ENCODE results near the gene IGSF21. TPM values are rescaled to one million over a fixed set of nuclear protein-coding genes. Genes with fewer than 3 reads are reported as not detected.
A peak's percentile ranks its signal among the peaks of the same experiment; 100 is the strongest.
"Not testable (repeated sequence)": the region's sequence is repeated elsewhere in the genome, so short reads cannot be mapped to it uniquely, and the experiment has no call there.

IGSF21 gene
- total and polyA plus RNA-seq, 2 experiments from 2014 or later, result not detected

DNA sequence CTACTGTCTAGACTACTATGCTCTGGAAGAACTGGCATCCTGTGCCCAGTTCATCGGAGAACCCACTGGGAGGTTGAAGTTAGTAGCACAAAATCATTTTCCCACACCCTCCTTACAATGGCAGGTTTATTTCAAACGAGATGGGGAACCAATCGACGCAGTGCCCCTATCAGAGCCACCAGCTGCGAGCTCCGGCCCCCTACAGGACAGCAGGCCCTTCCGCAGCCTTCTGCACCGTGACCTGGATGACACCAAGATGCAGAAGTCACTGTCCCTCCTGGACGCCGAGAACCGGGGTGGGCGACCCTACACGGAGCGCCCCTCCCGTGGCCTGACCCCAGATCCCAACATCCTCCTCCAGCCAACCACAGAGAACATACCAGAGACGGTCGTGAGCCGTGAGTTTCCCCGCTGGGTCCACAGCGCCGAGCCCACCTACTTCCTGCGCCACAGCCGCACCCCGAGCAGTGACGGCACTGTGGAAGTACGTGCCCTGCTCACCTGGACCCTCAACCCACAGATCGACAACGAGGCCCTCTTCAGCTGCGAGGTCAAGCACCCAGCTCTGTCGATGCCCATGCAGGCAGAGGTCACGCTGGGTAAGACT lies 257.6 kb downstream of the IGSF21 start:
- no peak overlapping the region for H2AFZ ChIP-seq
- 92% methylated on average over 29 of the region's 31 CpGs for WGBS (ENCODE audit: low lambda C conversion rate, missing lambda C conversion rate)
- H3K4me1 ChIP-seq (ENCODE audit: insufficient read depth), result no peaks in the 10 kb centered on the region
- no peaks in the 10 kb centered on the region for H3K27me3 ChIP-seq
- no peak overlapping the region for H3K4me2 ChIP-seq
- no peaks in the 10 kb centered on the region for H4K20me1 ChIP-seq (ENCODE audit: insufficient read depth, poor library complexity, severe bottlenecking)
- H3K27ac ChIP-seq, result no peak overlapping the region
- H3K36me3 ChIP-seq (replicated peaks; ENCODE audit: insufficient read depth, low read depth), result no peaks in the 10 kb centered on the region
- no peaks in the 10 kb centered on the region for H3K9me3 ChIP-seq (ENCODE audit: low read depth)
- H3K4me3 ChIP-seq, result no peak overlapping the region
- no peak for DNase-seq (ENCODE audit: low spot score)
- TF ChIP-seq EZH2phosphoT487 (IDR thresholded peaks at IDR 0.05; ENCODE audit: low read depth, severe bottlenecking, unreplicated experiment) (no peak), EZH2 (IDR thresholded peaks at IDR 0.05; ENCODE audit: borderline replicate concordance) (no peak)
- TF ChIP-seq, protein P1, sequence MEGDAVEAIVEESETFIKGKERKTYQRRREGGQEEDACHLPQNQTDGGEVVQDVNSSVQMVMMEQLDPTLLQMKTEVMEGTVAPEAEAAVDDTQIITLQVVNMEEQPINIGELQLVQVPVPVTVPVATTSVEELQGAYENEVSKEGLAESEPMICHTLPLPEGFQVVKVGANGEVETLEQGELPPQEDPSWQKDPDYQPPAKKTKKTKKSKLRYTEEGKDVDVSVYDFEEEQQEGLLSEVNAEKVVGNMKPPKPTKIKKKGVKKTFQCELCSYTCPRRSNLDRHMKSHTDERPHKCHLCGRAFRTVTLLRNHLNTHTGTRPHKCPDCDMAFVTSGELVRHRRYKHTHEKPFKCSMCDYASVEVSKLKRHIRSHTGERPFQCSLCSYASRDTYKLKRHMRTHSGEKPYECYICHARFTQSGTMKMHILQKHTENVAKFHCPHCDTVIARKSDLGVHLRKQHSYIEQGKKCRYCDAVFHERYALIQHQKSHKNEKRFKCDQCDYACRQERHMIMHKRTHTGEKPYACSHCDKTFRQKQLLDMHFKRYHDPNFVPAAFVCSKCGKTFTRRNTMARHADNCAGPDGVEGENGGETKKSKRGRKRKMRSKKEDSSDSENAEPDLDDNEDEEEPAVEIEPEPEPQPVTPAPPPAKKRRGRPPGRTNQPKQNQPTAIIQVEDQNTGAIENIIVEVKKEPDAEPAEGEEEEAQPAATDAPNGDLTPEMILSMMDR (IDR thresholded peaks at IDR 0.05; ENCODE audit: poor library complexity), result no peak
- H3K79me2 ChIP-seq, result no peaks in the 10 kb centered on the region
- H3K9me2 ChIP-seq (replicated peaks; ENCODE audit: insufficient read depth), result no peaks in the 10 kb centered on the region

GRCh38 chr1:18372505-18372904 lies 264.9 kb downstream of the IGSF21 start:
- H3K27ac ChIP-seq; H3K4me3 ChIP-seq; H3K9me3 ChIP-seq (ENCODE audit: low read depth); H3K4me1 ChIP-seq (ENCODE audit: insufficient read depth); H3K4me2 ChIP-seq; H3K9me2 ChIP-seq (replicated peaks; ENCODE audit: insufficient read depth); H3K27me3 ChIP-seq; H4K20me1 ChIP-seq (ENCODE audit: insufficient read depth, poor library complexity, severe bottlenecking); H2AFZ ChIP-seq; DNase-seq (ENCODE audit: low spot score); H3K79me2 ChIP-seq; H3K36me3 ChIP-seq (replicated peaks; ENCODE audit: insufficient read depth, low read depth): not testable (repeated sequence)

- Histone ChIP-seq H3K4me2 (no peak overlapping the region), H4K20me1 (ENCODE audit: insufficient read depth, poor library complexity, severe bottlenecking) (no peaks in the 10 kb centered on the region), H3K4me3 (no peak overlapping the region), H3K79me2 (no peaks in the 10 kb centered on the region), H3K36me3 (replicated peaks; ENCODE audit: insufficient read depth, low read depth) (no peaks in the 10 kb centered on the region), H3K4me1 (ENCODE audit: insufficient read depth) (no peaks in the 10 kb centered on the region), H2AFZ (no peak overlapping the region), H3K9me2 (replicated peaks; ENCODE audit: insufficient read depth) (no peaks in the 10 kb centered on the region), H3K9me3 (ENCODE audit: low read depth) (no peaks in the 10 kb centered on the region), H3K27ac (no peak overlapping the region), H3K27me3 (no peaks in the 10 kb centered on the region)
- DNase-seq (ENCODE audit: low spot score), result no peak
- TF ChIP-seq, protein P1 (IDR thresholded peaks at IDR 0.05; ENCODE audit: poor library complexity), result no peak
- TF ChIP-seq EZH2phosphoT487 (IDR thresholded peaks at IDR 0.05; ENCODE audit: low read depth, severe bottlenecking, unreplicated experiment) (no peak), EZH2 (IDR thresholded peaks at IDR 0.05; ENCODE audit: borderline replicate concordance) (no peak)
- 48% methylated on average over 6 of the region's 6 CpGs for WGBS (ENCODE audit: low lambda C conversion rate, missing lambda C conversion rate)
Observed at GRCh38 chr1:18373151-18373550, 265.6 kb downstream of the IGSF21 start.

- Histone ChIP-seq H3K9me2 (replicated peaks; ENCODE audit: insufficient read depth) (no peaks in the 10 kb centered on the region), H4K20me1 (ENCODE audit: insufficient read depth, poor library complexity, severe bottlenecking) (no peaks in the 10 kb centered on the region), H3K4me2 (no peak overlapping the region), H3K9me3 (ENCODE audit: low read depth) (no peaks in the 10 kb centered on the region), H3K27me3 (no peaks in the 10 kb centered on the region), H3K4me1 (ENCODE audit: insufficient read depth) (no peaks in the 10 kb centered on the region), H3K27ac (no peak overlapping the region), H3K4me3 (no peak overlapping the region), H3K79me2 (no peaks in the 10 kb centered on the region), H3K36me3 (replicated peaks; ENCODE audit: insufficient read depth, low read depth) (no peaks in the 10 kb centered on the region), H2AFZ (no peak overlapping the region)
- WGBS (ENCODE audit: low lambda C conversion rate, missing lambda C conversion rate), result 53% methylated on average over 14 of the region's 14 CpGs
- TF ChIP-seq, protein P1 (IDR thresholded peaks at IDR 0.05; ENCODE audit: poor library complexity), result peak; percentile 22
- no peak for TF ChIP-seq EZH2phosphoT487 (IDR thresholded peaks at IDR 0.05; ENCODE audit: low read depth, severe bottlenecking, unreplicated experiment)
- TF ChIP-seq EZH2 (IDR thresholded peaks at IDR 0.05; ENCODE audit: borderline replicate concordance), result no peak
- no peak for DNase-seq (ENCODE audit: low spot score)
Observed at GRCh38 chr1:18373882-18374493, 266.4 kb downstream of the IGSF21 start.
